ENCODE data around the gene TAL1.

DNA sequence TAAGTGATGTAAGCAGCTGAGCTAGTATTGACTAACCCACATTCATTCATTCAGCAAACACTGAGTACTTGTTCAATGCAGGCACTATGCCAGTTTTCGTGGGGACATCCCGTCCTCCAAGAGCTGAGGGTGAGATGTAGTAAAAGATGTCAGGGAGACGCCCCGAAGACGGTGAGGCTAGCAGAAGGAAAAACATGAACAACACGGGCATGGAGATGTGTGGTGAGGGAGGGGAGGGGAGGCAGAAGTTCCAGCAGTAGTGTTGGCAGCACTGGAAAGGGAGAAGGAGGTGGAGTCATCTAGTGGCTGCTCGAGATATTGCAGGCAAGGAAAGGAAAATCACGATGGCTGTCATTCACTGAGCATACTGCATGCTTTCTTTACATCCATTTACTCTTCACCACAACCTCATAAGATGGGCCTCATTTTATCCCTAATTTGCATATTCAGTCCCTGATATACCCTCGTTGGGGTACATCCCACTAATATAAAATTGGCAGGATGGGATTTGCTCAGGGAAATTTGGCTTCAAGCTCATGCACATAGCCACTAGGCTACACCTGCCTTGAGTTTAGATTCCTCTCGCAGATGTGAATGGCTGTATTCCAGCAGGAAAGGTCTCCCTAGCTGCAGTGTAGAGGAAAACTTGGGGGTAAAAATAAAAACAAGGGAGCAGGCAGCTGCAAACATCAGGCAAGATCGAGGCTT lies 56.6 kb downstream of the TAL1 start:
- TF ChIP-seq, protein P1, sequence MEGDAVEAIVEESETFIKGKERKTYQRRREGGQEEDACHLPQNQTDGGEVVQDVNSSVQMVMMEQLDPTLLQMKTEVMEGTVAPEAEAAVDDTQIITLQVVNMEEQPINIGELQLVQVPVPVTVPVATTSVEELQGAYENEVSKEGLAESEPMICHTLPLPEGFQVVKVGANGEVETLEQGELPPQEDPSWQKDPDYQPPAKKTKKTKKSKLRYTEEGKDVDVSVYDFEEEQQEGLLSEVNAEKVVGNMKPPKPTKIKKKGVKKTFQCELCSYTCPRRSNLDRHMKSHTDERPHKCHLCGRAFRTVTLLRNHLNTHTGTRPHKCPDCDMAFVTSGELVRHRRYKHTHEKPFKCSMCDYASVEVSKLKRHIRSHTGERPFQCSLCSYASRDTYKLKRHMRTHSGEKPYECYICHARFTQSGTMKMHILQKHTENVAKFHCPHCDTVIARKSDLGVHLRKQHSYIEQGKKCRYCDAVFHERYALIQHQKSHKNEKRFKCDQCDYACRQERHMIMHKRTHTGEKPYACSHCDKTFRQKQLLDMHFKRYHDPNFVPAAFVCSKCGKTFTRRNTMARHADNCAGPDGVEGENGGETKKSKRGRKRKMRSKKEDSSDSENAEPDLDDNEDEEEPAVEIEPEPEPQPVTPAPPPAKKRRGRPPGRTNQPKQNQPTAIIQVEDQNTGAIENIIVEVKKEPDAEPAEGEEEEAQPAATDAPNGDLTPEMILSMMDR (IDR thresholded peaks at IDR 0.05) = peak; percentile 88
- TF ChIP-seq, protein P2, sequence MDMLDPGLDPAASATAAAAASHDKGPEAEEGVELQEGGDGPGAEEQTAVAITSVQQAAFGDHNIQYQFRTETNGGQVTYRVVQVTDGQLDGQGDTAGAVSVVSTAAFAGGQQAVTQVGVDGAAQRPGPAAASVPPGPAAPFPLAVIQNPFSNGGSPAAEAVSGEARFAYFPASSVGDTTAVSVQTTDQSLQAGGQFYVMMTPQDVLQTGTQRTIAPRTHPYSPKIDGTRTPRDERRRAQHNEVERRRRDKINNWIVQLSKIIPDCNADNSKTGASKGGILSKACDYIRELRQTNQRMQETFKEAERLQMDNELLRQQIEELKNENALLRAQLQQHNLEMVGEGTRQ (IDR thresholded peaks at IDR 0.05; ENCODE audit: borderline replicate concordance, low read depth, low read length) = no peak
- TF ChIP-seq, protein P3, sequence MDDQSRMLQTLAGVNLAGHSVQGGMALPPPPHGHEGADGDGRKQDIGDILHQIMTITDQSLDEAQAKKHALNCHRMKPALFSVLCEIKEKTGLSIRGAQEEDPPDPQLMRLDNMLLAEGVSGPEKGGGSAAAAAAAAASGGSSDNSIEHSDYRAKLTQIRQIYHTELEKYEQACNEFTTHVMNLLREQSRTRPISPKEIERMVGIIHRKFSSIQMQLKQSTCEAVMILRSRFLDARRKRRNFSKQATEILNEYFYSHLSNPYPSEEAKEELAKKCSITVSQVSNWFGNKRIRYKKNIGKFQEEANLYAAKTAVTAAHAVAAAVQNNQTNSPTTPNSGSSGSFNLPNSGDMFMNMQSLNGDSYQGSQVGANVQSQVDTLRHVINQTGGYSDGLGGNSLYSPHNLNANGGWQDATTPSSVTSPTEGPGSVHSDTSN (IDR thresholded peaks at IDR 0.05) = no peak

Data from SK-N-SH (cell line).